GM19238 (cell line): Measurements from ENCODE around the gene MYO1C.
A peak's percentile ranks its signal among the peaks of the same experiment; 100 is the strongest.

ENCODE experiments used
- DNase-seq: peaks from one replicate; pipeline ENCODE4 v3.0.0; 2011; ENCODE audit warnings: low spot score; ENCODE audit not compliant: insufficient read length

Gene MYO1C

GRCh38 chr17:1506649-1507267, 14.3 kb upstream of the MYO1C start:
- DNase-seq: no peak

GRCh38 chr17:1505586-1505985, 13.1 kb upstream of the MYO1C start:
- DNase-seq: no peak

DNA sequence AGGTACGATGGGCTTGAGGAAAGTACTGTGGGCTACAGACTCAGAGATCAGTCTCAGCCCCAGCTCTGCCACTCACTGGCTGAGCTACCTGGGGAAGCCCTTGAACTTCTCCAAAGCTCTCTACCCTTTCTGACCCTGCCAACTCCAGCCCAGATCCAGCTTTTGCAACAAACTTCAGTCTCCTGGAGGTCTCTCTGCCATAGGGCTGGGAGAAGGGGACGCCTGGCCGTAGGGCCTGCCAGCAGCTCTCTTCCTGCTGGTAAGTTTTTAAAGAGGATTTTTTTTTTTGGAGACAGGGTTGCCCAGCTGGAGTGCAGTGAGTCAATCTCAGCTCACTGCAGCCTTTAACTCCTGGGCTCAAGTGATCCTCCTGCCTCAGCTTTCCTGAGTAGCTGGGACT, 12.4 kb upstream of the MYO1C start:
- no peak for DNase-seq

- DNase-seq: no peak
Measured at GRCh38 chr17:1503699-1504098, 11.2 kb upstream of the MYO1C start.

DNA sequence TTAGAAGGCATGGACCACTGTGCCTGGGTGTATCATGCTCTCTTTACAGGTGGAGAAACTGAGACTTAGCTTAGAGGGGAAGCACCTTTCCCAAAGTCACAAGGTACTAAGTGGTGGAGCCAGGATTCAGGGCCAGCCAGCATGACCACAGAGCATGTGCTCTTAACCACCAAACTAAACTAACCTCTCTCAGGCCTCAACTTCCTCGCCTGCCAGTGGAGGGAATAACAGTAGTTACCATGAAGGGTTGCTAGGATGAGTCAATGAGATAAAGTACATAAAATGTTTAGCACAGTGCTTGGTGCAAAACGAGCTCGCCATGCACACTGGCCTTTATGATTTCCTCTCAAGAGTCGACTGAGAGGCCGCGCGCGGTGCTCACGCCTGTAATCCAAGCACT, 6.4 kb upstream of the MYO1C start:
- no peak for DNase-seq

DNA sequence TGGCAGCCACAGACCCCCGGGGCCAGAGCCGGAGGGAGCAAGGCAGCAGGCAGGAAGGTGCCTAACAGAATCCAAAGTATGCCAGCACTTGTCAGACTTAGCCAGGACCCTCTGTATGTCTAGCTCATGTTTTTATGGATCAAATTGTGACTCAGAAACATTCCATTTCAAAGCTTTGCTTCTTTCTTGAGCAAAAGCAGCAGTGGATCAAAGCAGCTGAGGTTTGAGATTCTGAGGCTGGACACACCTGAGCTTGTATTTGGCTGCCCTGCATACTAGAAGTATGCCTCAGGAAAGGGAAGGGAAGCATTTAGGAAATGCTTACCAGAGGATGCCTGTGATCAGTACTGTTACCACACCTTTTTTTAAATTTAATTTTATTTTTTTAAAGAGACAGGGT, 5.7 kb upstream of the MYO1C start:
- DNase-seq: no peak

DNA sequence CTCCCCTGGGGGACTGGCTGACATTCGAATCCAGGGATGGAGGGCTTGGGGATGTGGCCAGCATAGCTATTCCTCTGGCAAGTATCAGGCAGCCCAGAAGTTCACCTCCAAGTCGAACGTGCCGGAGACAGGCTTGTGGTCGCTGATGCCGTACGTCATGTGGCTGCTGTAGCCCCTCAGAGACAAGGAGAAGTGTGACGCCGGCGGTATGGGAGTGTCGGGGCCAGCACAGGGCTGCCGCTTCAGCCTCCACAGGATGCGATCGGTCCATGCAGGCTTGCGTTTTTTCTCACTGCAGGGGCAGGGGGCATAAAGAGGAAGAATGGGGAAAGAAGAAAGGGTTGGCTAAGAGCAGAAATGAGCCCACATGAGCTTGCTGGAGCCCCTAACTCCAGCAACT, 5.3 kb upstream of the MYO1C start:
- DNase-seq: no peak

DNA sequence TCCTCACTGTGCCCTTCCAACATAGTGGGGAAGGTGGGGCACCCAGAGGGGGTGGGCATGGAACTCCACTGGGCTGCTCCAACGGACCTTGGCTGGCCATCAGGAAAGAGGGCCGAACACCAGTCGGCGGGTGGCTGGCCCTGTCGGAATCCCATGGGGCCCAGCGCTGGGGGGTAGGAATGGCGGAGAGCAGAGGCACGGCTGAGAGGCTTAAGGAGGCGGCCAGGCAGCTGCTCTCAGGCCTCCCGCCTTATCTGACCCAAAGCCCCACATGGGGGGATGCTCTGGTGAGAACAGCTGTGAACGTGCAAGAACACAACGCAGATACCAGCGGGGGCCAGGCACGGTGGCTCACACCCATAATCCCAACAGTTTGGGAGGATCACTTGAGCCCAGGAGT, 4.4 kb upstream of the MYO1C start:
- no peak for DNase-seq

GRCh38 chr17:1495265-1495989, 2.9 kb upstream of the MYO1C start:
- no peak for DNase-seq

DNA sequence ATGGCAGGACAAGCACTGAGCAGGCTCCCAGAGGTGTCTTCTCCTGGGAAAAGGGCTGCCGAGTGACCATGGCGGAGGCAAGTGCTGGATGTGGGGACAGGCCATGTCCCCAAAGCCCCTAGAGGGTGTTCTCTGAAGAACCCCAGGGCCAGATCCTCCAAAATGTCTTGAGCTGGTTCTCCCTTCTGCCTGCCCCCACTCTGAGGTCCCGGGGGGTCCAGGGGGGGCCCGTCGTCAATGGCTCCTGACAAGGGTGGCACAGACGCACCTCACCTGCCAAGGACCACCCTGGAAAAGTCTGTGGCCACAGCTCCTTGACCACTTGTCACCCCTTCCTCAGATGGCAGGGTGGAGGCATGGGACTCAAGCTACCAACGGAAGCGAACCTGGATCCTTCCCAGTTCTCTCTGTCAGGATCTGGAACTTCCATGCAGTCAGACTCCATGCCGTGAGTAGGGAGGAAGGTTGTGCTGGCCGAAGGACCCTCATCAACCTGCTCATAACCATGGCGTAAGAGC, 2.3 kb upstream of the MYO1C start:
- DNase-seq: no peak

GRCh38 chr17:1494203-1494602, 1.7 kb upstream of the MYO1C start:
- DNase-seq: no peak

DNA sequence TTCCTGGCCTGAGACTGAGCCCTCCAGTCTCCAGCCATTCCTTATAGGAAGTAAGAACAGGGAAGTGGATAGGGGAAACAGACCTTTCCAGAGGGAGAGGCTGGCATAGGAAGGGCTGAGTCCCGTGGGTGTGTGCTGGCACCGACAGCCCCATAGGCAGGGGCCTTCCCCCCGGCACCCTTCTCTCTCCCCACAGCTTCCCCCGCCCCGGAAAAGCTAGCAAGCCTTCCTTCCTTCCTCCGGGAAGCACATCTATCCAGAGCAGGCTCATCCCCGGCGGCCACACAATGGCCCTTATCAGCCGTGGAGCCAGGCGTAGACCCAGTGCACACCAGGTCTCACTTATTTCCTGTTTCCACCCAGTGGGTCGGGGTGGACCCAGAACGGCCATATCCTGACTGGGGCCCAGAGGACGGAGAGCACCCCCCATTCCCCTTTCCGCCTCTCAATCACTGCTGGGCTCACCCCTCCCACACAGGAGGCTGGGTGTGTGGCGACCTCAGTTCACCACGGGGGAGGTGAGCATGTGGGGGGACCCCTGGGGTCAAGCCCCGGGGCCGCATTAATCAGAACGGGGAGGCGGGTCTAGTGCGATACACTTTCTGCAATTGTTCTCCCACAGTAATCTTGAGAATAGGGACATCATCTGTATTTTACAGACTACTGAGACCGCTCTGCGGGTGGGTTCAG, 950 bp upstream of the MYO1C start:
- no peak for DNase-seq

GRCh38 chr17:1491443-1492248, 840 bp downstream of the MYO1C start:
- peak; percentile 92 for DNase-seq

DNA sequence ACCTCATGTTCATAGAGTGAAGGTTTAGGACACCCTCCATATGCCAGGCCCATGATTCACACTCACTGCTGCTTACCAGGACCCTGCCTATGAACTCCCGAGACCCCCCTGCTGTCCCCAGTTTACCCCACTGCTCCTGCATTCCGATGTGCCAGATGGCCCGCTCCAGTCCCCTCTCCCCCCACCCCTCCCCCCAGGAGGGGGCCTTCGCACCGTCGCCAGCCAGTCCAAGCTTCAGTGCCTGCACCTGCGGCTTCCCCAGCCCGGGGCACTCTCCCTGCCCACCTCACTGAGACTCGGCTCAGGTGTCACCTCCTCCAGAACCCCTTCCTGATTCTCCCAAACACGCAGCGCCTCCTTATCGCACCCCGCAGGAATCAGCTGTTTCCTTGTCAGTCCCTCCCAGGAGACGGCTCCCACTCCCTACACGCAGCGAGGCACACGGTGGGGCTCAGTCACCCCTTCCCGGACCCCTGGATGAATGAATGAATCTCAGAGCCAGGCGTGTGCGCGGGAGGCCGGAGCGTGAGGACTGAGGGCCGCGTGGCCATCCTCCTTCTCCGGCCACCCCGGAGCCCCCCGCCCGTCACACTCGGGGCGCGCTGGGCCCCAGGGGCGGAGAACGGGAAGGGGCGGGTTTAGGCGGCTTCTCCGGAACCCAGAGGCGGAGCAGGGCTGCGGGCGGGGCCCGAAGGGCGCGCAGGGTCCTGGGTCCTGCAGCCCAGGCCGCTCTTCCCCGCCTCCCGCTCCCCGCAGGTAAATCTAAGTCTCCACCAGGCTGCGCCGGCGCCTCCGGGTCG, 1.6 kb downstream of the MYO1C start:
- peak; percentile 91 for DNase-seq

- DNase-seq: no peak
Measured at GRCh38 chr17:1488826-1489270, 3.6 kb downstream of the MYO1C start.

DNA sequence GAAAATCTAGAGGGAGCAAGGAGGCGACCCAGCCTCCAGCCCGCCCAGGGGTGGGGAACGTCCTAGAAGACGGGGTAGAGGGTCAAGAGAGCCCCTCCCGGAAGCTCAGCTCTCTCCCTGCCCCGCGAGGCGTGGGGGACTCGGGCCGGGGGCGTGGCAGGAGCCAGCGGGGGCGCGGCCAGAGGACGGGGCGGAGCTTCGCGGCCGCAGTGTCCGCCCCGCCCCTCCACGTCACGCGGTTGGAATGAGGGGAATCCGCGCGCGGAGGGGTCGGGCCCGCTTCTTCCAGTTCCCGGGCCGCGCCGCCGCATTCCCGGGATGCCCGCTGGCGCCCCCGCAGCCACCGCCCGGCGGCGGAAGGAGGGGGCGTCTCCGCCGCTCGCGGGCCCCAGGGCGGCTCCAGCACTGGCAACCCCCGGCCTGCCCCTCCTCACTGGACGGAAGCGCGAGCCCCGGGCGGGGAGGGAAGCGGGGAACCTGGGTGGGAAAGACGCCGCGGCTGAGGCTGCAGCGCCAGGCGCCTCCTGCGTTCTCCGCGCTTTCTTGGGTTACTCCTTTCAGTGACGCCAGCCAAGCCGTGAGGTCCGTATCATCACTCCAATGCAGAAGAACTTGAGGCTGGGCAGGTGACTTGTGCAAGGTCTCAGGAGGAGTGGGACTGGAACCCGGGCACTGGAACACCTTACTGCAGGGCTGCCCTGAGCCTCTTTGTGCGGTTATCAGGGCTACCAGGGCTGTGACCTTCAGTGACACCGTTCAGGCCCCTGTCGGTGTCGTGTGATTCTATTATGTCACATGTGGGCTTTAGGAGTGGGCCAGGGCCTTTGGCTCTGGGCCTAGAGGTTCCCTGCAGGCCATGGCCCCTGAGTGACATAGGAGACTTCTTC, 4.3 kb downstream of the MYO1C start:
- DNase-seq: peak; percentile 79

- peak; percentile 79 for DNase-seq
Measured at GRCh38 chr17:1486802-1487695, 5.4 kb downstream of the MYO1C start.
